GM20431 (cell line): ENCODE results near the gene NMU.
"Not testable (repeated sequence)": the region's sequence is repeated elsewhere in the genome, so short reads cannot be mapped to it uniquely, and the experiment has no call there.

Experiments used
- in situ Hi-C: fragments of 300-500 bp; cut with MseI, MboI; formaldehyde crosslinking; loops from one replicate; pipeline ENCODE4 v1.15.0; 2020; ENCODE audit warnings: low sequenced_read_pairs; ENCODE audit not compliant: unreplicated experiment

Gene NMU

DNA sequence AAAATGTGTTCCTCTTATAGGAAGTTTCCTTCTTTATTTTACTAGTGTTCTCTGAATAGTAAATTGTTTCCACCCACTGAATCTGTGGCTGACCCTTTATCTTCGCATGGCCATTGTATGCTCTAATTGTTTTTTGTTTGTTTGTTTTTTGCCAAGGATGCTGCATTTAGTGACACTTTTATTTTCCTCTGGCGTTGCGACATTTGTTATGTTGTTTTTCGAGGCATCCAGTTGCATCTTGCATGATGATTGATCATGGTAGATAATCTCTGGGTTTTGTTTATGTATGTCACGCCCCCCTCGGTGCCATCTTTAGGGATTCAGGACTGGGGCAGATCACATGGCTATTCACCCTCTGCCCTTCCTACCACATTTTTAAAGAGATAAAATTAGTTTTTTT is 2.2 kb downstream of the NMU start:
- in situ Hi-C loops, result no loop called here

DNA sequence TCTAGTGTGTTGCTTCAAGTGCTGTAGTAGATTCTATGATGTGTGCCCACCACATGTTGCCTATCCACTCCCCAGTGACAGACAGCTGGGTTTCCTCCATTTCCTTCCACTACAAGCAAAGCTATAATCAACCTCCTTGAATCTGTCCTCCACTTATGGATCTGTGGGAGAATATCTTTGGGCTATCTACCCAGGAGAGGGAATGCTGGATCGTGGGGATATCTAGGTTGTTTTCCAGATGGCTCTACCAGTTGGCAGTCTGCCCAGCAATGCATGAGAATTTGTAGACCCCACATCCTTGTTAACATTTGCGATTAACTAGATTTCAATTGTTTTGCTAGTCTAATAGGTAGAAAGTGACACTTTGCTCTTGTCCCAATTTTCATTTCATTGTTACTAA is 10.3 kb downstream of the NMU start:
- in situ Hi-C loops, result no loop called here

DNA sequence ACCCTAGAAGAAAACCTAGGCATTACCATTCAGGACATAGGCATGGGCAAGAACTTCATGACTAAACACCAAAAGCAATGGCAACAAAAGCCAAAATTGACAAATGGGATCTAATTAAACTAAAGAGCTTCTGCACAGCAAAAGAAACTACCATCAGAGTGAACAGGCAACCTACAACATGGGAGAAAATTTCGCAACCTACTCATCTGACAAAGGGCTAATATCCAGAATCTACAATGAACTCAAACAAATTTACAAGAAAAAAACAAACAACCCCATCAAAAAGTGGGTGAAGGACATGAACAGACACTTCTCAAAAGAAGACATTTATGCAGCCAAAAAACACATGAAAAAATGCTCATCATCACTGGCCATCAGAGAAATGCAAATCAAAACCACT is 12.0 kb downstream of the NMU start:
- in situ Hi-C loops, result not testable (repeated sequence)

DNA sequence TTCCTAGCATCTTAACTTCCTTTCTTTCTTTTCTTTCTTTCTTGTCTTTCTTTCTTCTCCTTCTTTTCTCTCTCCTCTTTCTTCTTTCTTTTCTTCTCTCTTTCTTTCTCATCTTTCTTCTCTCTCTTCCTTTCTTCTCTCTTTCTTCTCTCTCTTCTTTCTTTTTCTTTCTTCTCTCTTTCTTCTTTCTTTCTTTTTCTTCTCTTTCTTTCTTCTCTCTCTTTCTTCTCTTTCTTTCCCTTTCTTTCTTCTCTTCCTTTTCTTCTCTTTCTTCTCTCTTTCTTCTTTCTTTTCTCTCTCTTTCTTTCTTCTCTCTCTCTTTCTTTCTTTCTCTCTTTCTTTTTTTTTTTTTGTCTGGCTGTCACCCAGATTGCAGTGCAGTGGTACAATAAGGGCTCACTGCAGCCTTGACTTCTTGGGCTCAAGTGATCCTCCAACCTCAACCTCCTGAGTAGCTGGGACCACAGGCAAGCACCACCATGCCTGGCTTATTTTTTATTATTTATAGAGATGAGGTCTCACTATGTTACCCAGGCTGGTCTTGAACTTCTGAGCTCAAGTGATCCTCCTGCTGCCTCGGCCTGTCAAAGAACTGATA is 17.5 kb downstream of the NMU start:
- in situ Hi-C loops, result no loop called here

DNA sequence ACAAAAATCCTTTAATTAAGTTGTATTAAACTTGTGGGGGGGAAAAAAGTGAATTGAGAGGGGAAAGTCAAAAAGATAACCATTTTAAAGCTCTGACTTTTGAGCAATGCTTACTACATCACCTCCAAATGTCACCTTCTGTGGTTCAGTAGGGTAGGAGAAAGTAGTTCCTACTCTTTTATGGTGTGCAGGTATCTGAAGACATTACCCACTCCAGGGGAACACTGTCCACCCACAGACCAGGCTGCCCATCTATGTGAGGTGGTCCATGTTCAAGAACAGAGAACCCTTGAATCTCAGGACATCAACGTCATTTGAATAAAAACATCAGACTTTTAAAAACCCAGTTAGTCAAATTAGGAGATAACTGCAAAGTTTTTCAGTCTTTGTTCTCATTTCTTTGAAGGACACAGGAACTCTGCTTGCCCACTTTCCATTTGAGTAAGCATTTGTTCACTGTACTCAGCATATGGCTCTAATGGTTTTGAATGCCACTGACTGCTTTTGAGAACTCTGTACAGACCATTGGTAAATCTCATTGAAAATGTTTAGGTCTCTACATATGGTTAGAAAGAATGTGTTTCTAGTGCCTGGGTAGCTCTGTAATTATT is 18.4 kb downstream of the NMU start:
- in situ Hi-C loops, result no loop called here

DNA sequence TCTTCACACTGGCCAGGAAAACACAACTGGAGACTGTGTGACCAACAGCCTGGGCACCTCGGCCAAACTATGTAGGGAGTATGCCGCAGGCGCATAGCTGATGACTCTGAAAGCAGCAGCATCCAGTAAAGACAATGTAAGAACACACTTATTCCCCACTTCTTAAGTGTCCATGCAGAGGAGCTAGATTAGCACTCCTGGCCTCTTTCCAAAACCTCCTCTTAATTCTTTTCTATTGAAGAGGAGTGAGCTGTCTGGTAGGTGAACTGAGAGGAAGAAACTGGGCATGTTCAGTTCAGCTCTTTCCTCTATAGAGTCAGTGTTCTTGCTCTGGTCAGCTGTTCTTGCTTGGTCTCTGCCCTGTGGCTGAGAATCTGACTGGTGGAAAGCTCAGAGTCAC is 21.1 kb downstream of the NMU start:
- in situ Hi-C loops, result no loop called here

DNA sequence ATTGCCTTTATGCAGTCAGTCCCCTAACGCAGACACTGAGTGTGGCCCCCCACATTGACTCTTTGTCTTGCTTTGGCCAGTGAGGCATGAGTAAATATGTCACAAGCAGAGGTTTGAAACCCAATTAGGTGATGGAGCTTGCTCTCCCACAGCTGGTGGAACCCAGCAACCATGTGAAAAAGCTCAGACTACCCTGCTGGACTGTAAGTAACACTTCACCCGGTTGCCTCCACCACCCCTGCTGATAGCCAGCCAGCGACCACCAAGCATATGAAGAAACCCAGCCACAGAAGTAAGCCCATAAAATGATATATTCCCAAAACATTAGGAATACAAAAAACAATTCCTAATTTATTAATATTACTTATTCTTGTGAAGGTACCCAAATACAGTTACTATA is 22.5 kb downstream of the NMU start:
- in situ Hi-C loops, result no loop called here

DNA sequence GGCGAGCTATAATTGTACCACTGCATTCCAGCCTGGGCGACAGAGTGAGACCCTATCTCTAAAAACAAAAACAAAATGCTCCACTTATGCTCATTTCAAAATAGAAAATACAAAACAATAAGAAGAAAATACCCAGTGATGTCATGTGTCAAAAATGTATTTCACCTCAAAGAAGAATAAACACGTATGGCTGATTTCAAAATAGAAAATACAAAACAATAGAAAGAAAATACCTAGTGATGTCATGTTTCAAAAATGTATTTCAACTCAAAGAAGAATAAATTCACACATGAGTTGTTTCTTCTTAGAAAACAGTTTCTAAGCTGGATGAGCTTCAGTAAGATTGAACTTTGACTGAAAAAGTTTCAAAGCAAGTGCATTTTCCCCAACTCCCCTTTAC is 23.8 kb downstream of the NMU start:
- in situ Hi-C loops, result no loop called here

DNA sequence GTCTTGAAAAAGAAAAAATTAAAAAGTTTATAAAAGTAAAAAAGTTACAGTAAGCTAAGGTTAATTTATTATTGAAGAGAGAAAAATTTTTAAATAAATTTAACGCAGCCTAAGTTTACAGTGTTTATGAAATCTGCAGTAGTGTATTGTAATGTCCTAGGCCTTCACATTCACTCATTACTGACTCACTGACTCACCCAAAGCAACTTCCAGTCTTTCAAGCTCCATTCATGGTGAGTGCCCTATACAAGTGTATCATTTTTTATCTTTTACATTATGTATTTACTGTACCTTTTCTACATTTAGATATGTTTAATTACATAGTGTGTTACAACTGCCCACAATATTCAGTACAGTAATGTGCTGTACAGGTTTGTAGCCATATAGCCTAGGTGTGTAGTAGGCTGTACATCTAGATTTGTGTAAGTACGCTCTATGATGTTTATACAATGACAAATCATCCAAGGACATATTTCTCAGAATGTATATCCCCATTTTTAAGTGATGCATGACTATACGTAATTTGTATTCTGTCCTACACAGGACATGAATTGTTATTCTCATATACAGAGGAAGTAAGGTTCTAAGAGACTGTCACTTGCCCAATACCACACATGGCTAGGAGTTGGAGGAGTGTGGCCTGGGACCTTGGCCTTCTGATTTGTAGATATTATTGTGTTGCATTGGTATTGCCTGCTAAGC is 24.6 kb downstream of the NMU start:
- in situ Hi-C loops, result no loop called here

DNA sequence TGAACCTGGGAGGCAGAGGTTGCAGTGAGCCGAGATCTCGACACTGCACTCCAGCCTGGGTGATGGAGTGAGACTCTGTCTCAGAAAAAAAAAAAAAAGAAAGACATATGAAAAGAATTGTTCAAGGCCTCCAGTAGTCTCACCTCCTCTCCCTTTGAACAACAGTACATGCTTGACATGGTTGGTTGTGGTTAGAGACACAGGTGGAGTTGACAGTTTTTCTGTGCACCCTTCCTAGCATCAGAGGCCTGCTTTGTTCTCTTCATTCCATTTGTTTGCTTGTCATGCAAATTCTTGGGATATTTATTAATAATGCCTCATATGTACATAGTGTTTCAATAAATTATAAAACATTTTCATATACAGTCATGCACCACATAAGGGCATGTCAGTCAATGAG is 25.7 kb downstream of the NMU start:
- in situ Hi-C loops, result no loop called here

DNA sequence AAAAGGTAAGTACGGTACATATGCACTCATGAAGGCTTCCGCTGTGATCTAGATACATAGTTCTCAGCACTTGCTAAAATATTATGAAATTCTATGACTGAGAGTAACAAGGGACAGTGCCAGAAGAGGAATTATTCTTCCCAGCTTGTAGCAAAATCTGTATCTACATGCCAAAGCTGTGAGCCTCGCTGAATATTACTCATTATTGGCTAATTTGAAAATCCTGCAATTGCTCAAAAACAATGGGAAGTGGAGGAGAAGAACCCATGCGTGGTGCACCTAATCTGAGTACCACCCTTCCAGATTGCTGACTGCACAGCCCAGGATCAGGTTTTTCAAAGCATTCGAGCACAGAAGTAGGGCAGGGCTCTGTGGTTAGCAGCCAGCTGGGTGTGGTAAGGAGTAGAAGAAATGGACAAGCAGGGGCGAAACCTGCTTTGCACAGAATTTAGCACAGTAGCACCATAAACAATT is 26.7 kb downstream of the NMU start:
- in situ Hi-C loops, result no loop called here

DNA sequence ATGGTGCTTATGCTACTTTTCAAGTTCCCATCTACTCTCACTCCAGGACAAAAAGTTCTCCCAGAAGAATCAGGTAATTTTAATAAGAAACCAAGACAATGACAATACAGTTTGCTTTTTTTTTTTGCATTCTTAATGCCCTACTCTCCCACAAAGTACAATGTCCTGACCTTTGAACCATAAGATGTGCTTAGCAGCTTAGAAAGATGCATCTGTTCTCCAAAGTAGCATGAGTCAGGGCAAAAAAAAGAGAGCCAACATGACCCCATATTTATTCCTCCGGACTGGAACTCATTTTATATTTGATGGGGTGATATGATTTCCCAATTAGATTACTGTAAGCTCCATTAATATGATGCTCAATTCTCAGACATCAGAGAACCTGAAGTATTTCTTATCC is 27.5 kb downstream of the NMU start:
- in situ Hi-C loops, result no loop called here

DNA sequence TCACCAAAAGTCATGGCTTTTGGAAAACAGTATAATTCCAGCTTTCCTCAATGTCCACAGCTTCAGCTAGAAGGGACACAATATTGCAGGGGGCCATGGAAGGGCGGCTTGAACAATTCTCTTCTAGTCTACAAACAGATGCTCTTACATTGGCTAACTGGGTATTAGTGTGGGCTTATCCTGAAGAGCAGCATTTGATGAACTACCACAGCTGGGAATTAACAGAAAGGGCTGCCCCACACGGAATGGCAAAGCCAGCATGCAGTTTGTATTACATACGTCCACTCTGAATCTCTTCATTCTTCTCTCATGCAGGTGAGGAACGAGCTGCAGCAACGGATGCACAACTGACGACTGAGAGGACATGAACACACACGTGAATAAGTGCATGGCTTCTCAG is 31.1 kb downstream of the NMU start:
- in situ Hi-C loops, result no loop called here

DNA sequence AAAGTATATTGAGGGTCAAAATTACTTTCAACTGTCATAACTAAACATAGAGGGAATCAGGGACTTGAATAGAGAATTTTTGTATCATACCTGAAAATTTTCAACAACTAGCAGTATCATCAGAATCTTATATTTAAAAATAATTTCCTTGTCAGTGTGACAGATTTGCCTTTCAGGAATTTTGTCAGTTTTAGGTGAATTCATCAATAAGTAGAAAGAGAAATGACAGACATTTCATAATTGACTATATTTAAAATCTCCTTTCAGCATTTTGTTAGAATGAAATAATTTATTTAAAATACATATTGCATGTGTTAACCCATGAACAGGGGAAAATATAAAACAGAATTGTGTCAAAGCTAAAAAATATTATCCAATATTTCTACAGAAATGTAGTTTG is 35.5 kb downstream of the NMU start:
- in situ Hi-C loops, result no loop called here

DNA sequence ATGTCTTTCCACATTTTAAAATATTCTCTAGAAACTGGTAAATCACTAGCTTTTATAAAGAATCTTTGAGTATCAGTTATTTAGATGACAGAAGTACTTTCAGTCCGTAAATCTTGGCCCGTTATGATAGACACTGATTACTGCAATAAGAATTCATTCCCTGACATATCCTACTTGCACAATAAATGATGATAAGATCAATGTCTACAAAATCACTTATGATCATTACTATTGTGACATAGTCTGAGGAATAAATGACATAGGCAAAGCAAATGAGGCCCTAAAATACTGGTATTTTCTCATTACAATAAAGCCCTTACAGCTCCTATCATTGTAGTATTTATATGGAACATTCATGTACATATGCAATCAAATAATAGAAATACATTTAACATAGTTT is 37.5 kb downstream of the NMU start:
- in situ Hi-C loops, result no loop called here

DNA sequence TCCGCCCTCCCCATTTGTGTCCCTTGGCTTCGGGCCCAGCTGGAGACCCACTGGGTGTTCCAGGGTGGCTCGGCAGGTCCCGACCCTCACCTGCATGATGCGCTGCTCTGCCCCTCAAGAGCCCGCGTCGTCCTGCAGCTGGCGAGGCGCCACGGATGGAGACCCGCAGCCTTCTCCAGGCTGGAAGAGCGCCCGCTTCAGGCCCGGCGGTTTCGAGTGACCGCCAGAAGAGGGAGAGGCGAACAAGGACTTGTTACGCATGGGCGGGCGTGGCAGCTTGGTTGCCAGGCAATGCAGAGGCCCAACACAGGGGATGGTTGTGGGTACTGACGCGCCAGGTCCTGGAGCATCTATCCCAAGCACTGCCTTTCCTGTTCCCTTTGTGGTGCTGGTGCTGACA is 44.1 kb downstream of the NMU start, which contains the start of gene PDCL2:
PDCL2 (minus strand) TSS at position 232 of the 400 bp plus-strand sequence; CDS start at position 96, 136 bp downstream.
- in situ Hi-C loops, result no loop called here

DNA sequence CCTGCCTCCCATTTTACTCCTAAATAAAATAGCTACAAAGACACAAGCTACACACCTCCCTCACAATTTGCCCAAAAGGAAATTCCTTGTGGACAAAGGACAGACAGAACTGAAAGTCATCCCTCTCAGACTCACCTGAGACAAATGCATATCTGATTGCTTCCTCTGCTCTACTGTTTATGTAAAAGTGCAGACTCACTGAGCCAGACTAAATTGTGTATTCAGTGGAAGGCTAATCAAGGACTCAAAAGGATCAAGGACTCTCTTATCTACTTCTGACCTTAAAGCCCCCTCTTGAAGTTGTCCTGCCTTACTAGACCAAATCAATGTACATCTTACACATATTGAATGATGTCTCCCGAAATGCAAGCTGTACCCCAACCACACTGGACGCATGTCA is 47.9 kb downstream of the NMU start:
- in situ Hi-C loops, result no loop called here

DNA sequence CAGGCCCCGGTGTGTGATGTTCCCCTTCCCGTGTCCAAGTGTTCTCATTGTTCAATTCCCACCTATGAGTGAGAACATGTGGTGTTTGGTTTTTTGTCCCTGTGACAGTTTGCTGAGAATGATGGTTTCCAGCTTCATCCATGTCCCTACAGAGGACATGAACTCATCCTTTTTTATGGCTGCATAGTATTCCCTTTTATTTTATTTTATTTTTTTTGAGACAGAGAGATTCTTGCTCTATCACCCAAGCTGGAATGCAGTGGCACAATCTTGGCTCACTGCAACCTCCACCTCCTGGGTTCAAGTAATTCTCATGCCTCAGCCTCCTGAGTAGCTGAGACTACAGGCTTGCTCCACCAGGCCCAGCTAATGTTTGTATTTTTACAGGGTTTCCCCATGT is 53.3 kb downstream of the NMU start:
- in situ Hi-C loops, result not testable (repeated sequence)

DNA sequence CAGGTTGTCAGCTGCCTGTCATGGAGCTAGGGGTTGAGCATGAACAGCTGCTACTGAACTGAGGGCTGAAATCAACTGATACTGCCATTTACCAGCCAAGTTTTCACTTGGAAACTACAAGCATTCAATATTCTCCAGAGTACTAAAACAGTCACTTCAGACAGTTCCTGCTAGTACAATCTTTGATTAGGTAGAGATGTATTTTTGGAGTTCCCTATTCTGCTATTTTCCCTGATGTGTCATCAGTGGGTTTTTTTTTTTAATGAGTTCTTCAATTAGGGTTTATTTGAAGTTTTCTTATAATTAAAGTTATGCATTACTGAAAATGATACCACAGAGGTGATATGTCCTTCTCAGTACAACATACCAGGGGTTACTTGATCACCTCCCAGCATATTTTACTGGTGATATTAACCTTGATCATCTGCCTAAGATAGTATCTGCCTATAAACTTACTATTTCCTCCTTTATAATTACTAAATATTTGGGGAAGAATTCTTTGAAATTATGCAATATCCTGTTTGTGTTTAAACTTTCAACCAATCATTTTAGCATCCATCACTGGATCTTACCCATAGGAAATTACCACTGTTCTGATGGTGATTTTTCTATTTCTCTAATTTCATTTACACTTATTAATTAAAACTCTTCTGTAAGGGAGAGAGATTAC is 57.6 kb downstream of the NMU start:
- in situ Hi-C loops, result no loop called here

DNA sequence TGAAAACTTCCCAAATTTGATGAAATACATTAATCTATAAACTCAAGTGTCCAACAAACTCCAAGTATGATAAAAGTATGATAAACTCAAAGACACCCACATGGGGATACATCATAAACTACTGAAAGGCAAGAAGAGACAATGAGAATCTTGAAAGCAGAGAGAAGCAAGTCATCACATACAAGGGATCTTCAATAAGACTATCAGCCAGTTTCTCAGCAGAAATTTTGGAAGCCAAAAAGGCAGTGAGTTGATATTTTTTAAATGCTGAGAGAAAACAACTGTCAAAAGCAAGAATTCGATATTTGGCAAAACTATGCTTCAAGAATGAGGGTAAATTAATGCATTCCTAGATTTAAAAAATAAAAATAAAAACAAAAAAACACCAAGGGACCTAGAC is 60.6 kb downstream of the NMU start:
- in situ Hi-C loops, result no loop called here

DNA sequence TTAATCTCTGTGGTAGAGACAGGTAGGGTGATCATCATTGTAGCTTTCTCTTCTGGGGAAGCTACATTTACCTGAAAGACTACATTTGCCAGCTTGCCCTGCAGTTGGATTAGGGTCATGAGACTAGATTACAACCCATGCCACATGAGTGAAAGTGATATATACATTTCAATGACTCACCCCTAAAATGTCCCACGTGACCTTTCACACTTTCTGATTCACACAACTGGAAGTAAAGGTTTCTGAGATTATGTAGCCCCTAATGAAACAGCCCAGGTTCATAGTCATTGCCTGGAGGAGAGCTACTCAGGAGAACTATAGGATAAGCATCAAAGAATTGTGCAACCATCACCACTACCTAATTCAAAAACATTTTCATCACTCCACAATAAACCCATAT is 61.8 kb downstream of the NMU start:
- in situ Hi-C loops, result no loop called here
